GM23338 (cell line): ENCODE measurements around the gene WDR33. TPM values are rescaled to one million over a fixed set of nuclear protein-coding genes. Genes with fewer than 3 reads are reported as not detected.

Experiments used
- ATAC-seq: fragments of 200-7000 bp; cut with Tn5 transposase; 3 replicates; pipeline ENCODE4 v1.9.1; 2020
- DNase-seq: peaks from one replicate; pipeline ENCODE4 v3.0.0-alpha.2; 2015; ENCODE audit warnings: low spot score
- H2AFZ ChIP-seq: fragments of 200-600 bp; sonication (generic); 2 replicates; pipeline ENCODE4 v1.8.0; 2016; ENCODE audit warnings: antibody characterized with exemption, mild to moderate bottlenecking, moderate library complexity
- H3F3A ChIP-seq: fragments of 200-600 bp; sonication (generic); replicated peaks from 2 replicates; pipeline ENCODE4 v1.8.0; 2017; ENCODE audit warnings: antibody characterized with exemption, mixed run types, low read depth
- H3K27ac ChIP-seq: fragments of 200-600 bp; sonication (generic); 2 replicates; pipeline ENCODE4 v1.6.1; 2016; ENCODE audit warnings: low read depth
- H3K27me3 ChIP-seq: fragments of 200-600 bp; sonication (generic); 2 replicates; pipeline ENCODE4 v1.8.0; 2016; ENCODE audit warnings: mild to moderate bottlenecking, mixed run types, moderate library complexity; ENCODE audit not compliant: insufficient read depth
- H3K36me3 ChIP-seq: fragments of 200-600 bp; sonication (generic); 2 replicates; pipeline ENCODE4 v1.8.0; 2016; ENCODE audit warnings: mild to moderate bottlenecking; ENCODE audit not compliant: insufficient read depth
- H3K4me1 ChIP-seq: fragments of 200-600 bp; sonication (generic); 2 replicates; pipeline ENCODE4 v1.8.0; 2016; ENCODE audit warnings: mild to moderate bottlenecking, moderate library complexity; ENCODE audit not compliant: insufficient read depth
- H3K4me2 ChIP-seq: fragments of 200-600 bp; sonication (generic); 2 replicates; pipeline ENCODE4 v1.7.1; 2017; ENCODE audit warnings: mixed run types
- H3K4me3 ChIP-seq: fragments of 200-600 bp; sonication (generic); 2 replicates; pipeline ENCODE4 v1.6.1; 2016; ENCODE audit warnings: mixed run types
- H3K79me2 ChIP-seq: fragments of 200-600 bp; sonication (generic); replicated peaks from 2 replicates; pipeline ENCODE4 v1.8.0; 2017; ENCODE audit warnings: mild to moderate bottlenecking; ENCODE audit not compliant: insufficient read depth
- H3K9me2 ChIP-seq: fragments of 200-600 bp; sonication (generic); 2 replicates; pipeline ENCODE4 v1.8.0; 2017; ENCODE audit not compliant: insufficient read depth
- H4K20me1 ChIP-seq: fragments of 200-600 bp; sonication (generic); replicated peaks from 2 replicates; pipeline ENCODE4 v1.8.0; 2017; ENCODE audit warnings: mild to moderate bottlenecking; ENCODE audit not compliant: insufficient read depth
- H3K27ac Mint-ChIP-seq: 2 replicates; pipeline ENCODE4 v1.8.0; 2020; ENCODE audit warnings: inconsistent platforms, mild to moderate bottlenecking, moderate library complexity, mixed read lengths
- H3K27me3 Mint-ChIP-seq: 3 replicates; pipeline ENCODE4 v1.8.0; 2022; ENCODE audit warnings: low read depth, mild to moderate bottlenecking, moderate library complexity, mixed read lengths, inconsistent platforms; ENCODE audit not compliant: insufficient read depth, poor library complexity
- H3K36me3 Mint-ChIP-seq: 3 replicates; pipeline ENCODE4 v1.8.0; 2021; ENCODE audit warnings: low read depth, mild to moderate bottlenecking, inconsistent platforms, moderate library complexity, mixed read lengths
- H3K4me1 Mint-ChIP-seq: 3 replicates; pipeline ENCODE4 v1.8.0; 2020; ENCODE audit warnings: mild to moderate bottlenecking, inconsistent platforms, mixed read lengths
- H3K4me3 Mint-ChIP-seq: 3 replicates; pipeline ENCODE4 v1.8.0; 2021; ENCODE audit warnings: moderate library complexity, mild to moderate bottlenecking, inconsistent platforms, mixed read lengths
- H3K9me3 Mint-ChIP-seq: 3 replicates; pipeline ENCODE4 v1.8.0; 2020; ENCODE audit warnings: moderate library complexity, mild to moderate bottlenecking, inconsistent platforms, mixed read lengths
- EZH2 ChIP-seq: fragments of 200-600 bp; sonication (generic); IDR thresholded peaks from one replicate; pipeline ENCODE4 v1.8.0; 2017; ENCODE audit warnings: antibody characterized with exemption, mild to moderate bottlenecking, low read depth; ENCODE audit not compliant: unreplicated experiment
- NANOG ChIP-seq: IDR thresholded peaks from 2 replicates; pipeline ENCODE4 v1.6.1; 2016; ENCODE audit warnings: antibody characterized with exemption, borderline replicate concordance
- STAT1 ChIP-seq: IDR thresholded peaks from one replicate; pipeline ENCODE4 v1.6.1; 2016; ENCODE audit warnings: antibody characterized with exemption; ENCODE audit not compliant: unreplicated experiment
- polyA plus RNA-seq: library from polyadenylated mRNA; unstranded; fragments of >200 nt; fragmentation: Nextera tagmentation; extraction: Ambion mirVana; gene quantifications from 2 replicates; pipeline ENCODE4 v1.2.1, GENCODE V29; 2016
- total RNA-seq: library from RNA; depleted of rRNA; stranded (reverse); fragments of >200 nt; shearing (Covaris generic); gene quantifications from 2 replicates; pipeline ENCODE4 v1.2.3, GENCODE V29; 2014
- TF ChIP-seq, protein P1 (sequence below): IDR thresholded peaks from one replicate; pipeline ENCODE4 v1.6.1; 2018; ENCODE audit warnings: antibody characterized with exemption; ENCODE audit not compliant: unreplicated experiment
- TF ChIP-seq, protein P2 (sequence below): IDR thresholded peaks from 2 replicates; pipeline ENCODE4 v1.6.1; 2016; ENCODE audit warnings: antibody characterized with exemption
- TF ChIP-seq, protein P3 (sequence below), 2 experiments: fragments of 200-600 bp in 1 of 2; sonication (generic) in 1 of 2; conservative IDR thresholded peaks; 2 replicates each; pipeline versions ENCODE4 v1.5.1 to v1.6.1; 2016 to 2017; ENCODE audit warnings: antibody characterized with exemption in 2 of 2, low read depth in 2 of 2, mild to moderate bottlenecking in 2 of 2, moderate library complexity in 1 of 2

Gene WDR33
- total and polyA plus RNA-seq, 2 experiments from 2014 or later, result 37.2 to 54.7 TPM

DNA sequence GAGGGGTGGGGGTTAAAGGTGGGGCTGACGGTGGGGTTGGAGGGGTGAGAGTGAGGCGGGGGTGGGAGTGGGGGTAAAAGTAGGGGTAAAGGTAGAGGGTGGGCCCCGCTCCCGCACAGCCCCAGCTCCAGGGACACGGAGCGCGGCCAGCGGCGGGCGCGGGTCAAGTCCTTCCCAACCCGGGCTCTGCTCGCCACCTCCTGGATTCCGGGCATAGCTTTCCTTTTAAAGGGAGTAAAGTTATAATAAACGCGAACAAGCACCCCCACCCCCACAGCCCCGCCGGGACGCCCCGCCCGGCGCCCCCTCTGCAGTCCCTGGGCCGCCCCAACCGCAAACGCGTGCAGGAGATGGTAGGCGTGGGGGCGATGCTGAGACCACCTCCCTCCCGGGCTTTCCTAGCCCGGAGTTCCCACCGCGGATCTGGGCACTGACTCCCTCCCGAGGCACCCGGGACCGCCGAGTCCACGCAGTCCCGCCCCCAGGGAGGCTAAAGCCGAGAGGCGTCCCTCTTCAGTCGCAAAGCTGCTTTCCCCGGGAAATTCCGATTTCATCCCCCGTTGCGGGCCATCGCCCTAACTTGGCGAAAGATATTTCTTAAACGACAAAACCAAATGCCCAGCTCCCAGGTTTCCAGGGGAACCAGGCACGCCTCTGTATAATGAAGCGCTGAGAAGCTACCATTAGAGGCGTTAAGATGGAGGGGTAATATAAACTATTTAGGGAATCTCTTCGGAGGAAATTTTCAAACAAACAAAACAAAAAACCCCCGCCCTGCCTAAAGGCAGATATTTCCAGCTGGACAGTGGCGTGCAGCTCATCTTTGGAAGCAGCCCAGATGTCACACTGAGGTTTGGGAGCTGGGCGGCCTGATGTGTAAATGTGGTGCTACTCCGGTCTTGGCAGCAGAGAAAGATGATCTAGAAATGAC is 135.4 kb downstream of the WDR33 start, which contains the start of gene LIMS2:
TSS of gene LIMS2 (minus strand) at position 200 of the 931 bp plus-strand sequence. CDS start 506 bp downstream, outside the sequence.
- Histone ChIP-seq H3K27me3 (peaks cover 52% of the 10 kb centered on the region), H4K20me1 (no peaks in the 10 kb centered on the region), H2AFZ (peak within 1 kb of the TSS; percentile 92), H3K36me3 (no peaks in the 10 kb centered on the region), H3K79me2 (no peaks in the 10 kb centered on the region), H3K4me3 (peak within 1 kb of the TSS; percentile 73), H3K27ac (no peak within 1 kb of the TSS), H3K4me1 (peaks cover 6% of the 10 kb centered on the region), H3K4me2 (peak within 1 kb of the TSS; percentile 91), H3K9me2 (no peaks in the 10 kb centered on the region), H3F3A (0 out of 2 replicates have a peak, but pooled peaks cover 4% of the 10 kb centered on the region)
- Mint-ChIP-seq H3K4me1 (peaks cover 8% of the 10 kb centered on the region), H3K27ac (no peak within 1 kb of the TSS), H3K9me3 (no peaks in the 10 kb centered on the region), H3K27me3 (peaks cover 46% of the 10 kb centered on the region), H3K4me3 (peak within 1 kb of the TSS; percentile 82), H3K36me3 (no peaks in the 10 kb centered on the region)
- ATAC-seq, result peak; percentile 58
- TF ChIP-seq, protein P1, sequence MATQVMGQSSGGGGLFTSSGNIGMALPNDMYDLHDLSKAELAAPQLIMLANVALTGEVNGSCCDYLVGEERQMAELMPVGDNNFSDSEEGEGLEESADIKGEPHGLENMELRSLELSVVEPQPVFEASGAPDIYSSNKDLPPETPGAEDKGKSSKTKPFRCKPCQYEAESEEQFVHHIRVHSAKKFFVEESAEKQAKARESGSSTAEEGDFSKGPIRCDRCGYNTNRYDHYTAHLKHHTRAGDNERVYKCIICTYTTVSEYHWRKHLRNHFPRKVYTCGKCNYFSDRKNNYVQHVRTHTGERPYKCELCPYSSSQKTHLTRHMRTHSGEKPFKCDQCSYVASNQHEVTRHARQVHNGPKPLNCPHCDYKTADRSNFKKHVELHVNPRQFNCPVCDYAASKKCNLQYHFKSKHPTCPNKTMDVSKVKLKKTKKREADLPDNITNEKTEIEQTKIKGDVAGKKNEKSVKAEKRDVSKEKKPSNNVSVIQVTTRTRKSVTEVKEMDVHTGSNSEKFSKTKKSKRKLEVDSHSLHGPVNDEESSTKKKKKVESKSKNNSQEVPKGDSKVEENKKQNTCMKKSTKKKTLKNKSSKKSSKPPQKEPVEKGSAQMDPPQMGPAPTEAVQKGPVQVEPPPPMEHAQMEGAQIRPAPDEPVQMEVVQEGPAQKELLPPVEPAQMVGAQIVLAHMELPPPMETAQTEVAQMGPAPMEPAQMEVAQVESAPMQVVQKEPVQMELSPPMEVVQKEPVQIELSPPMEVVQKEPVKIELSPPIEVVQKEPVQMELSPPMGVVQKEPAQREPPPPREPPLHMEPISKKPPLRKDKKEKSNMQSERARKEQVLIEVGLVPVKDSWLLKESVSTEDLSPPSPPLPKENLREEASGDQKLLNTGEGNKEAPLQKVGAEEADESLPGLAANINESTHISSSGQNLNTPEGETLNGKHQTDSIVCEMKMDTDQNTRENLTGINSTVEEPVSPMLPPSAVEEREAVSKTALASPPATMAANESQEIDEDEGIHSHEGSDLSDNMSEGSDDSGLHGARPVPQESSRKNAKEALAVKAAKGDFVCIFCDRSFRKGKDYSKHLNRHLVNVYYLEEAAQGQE, result no peak
- TF ChIP-seq EZH2, result peak; percentile 44
- TF ChIP-seq, protein P2, sequence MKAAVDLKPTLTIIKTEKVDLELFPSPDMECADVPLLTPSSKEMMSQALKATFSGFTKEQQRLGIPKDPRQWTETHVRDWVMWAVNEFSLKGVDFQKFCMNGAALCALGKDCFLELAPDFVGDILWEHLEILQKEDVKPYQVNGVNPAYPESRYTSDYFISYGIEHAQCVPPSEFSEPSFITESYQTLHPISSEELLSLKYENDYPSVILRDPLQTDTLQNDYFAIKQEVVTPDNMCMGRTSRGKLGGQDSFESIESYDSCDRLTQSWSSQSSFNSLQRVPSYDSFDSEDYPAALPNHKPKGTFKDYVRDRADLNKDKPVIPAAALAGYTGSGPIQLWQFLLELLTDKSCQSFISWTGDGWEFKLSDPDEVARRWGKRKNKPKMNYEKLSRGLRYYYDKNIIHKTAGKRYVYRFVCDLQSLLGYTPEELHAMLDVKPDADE, result no peak
- TF ChIP-seq STAT1, result no peak
- TF ChIP-seq, protein P3, sequence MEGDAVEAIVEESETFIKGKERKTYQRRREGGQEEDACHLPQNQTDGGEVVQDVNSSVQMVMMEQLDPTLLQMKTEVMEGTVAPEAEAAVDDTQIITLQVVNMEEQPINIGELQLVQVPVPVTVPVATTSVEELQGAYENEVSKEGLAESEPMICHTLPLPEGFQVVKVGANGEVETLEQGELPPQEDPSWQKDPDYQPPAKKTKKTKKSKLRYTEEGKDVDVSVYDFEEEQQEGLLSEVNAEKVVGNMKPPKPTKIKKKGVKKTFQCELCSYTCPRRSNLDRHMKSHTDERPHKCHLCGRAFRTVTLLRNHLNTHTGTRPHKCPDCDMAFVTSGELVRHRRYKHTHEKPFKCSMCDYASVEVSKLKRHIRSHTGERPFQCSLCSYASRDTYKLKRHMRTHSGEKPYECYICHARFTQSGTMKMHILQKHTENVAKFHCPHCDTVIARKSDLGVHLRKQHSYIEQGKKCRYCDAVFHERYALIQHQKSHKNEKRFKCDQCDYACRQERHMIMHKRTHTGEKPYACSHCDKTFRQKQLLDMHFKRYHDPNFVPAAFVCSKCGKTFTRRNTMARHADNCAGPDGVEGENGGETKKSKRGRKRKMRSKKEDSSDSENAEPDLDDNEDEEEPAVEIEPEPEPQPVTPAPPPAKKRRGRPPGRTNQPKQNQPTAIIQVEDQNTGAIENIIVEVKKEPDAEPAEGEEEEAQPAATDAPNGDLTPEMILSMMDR (conservative IDR thresholded peaks at IDR 0.05; ENCODE audit: low read depth in 2 of 2), result peak in 1 of 2 experiments; percentile 21; a peak in 1 of 4 replicates
- TF ChIP-seq NANOG, result no peak
- peak; percentile 77 for DNase-seq
